Measurements from ENCODE around the gene CECR2. TPM values are rescaled to one million over a fixed set of nuclear protein-coding genes. Genes with fewer than 3 reads are reported as not detected.
A peak's percentile ranks its signal among the peaks of the same experiment; 100 is the strongest.
"Not testable (repeated sequence)": the region's sequence is repeated elsewhere in the genome, so short reads cannot be mapped to it uniquely, and the experiment has no call there.

Gene CECR2
- polyA plus RNA-seq, 3 donors, result 14.1 to 21.4 (median 14.3) TPM

GRCh38 chr22:17541476-17541875 lies 172.2 kb downstream of the CECR2 start:
- no peak for DNase-seq (ENCODE audit: extremely low read depth in 1 of 11, low read depth in 9 of 11, low spot score in 4 of 11)

GRCh38 chr22:17542452-17542851 lies 173.2 kb downstream of the CECR2 start:
- no peak for DNase-seq (ENCODE audit: extremely low read depth in 1 of 11, low read depth in 9 of 11, low spot score in 4 of 11)

DNA sequence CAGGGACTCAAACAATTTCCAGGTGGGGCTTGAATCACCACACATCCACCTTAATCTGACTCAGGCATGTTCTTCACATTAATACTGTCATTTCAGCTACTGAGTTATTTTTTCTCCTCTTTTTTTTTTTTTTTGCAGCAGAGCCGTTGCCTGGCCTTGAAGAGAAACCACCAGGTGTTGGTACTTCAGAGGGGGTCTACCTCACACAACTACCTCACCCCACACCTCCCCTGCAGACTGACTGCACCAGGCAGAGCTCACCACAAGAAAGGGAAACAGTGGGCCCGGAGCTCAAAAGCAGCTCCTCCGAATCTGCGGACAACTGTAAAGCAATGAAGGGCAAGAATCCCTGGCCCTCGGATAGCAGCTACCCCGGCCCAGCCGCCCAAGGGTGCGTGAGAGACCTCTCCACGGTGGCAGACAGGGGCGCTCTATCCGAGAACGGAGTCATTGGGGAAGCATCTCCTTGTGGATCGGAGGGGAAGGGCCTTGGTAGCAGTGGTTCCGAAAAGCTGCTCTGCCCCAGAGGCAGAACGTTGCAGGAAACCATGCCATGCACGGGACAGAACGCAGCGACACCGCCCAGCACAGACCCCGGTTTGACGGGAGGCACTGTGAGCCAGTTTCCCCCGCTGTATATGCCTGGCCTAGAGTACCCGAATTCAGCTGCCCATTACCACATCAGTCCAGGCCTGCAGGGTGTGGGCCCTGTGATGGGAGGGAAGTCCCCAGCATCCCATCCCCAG lies 178.9 kb downstream of the CECR2 start:
- DNase-seq (ENCODE audit: extremely low read depth in 1 of 11, low read depth in 9 of 11, low spot score in 4 of 11), result no peak

DNA sequence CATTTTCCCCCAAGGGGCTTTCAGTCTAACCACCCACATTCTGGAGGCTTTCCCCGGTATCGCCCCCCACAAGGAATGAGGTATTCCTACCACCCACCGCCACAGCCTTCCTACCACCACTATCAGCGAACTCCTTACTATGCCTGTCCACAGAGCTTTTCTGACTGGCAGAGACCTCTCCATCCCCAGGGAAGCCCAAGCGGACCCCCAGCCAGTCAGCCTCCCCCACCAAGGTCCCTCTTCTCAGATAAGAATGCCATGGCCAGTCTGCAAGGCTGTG lies 179.4 kb downstream of the CECR2 start:
- DNase-seq (ENCODE audit: extremely low read depth in 1 of 11, low read depth in 9 of 11, low spot score in 4 of 11), result no peak

DNA sequence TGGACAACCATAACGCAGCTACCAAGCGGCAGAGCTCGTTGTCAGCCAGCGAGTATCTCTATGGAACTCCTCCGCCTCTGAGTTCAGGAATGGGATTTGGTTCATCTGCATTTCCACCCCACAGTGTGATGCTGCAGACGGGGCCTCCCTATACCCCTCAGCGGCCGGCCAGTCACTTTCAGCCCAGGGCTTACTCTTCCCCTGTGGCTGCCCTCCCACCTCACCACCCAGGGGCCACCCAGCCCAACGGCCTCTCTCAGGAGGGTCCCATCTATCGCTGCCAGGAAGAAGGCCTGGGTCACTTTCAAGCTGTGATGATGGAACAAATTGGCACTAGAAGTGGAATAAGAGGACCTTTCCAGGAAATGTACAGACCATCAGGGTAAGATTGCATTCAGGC lies 179.9 kb downstream of the CECR2 start:
- DNase-seq (ENCODE audit: extremely low read depth in 1 of 11, low read depth in 9 of 11, low spot score in 4 of 11), result no peak

DNA sequence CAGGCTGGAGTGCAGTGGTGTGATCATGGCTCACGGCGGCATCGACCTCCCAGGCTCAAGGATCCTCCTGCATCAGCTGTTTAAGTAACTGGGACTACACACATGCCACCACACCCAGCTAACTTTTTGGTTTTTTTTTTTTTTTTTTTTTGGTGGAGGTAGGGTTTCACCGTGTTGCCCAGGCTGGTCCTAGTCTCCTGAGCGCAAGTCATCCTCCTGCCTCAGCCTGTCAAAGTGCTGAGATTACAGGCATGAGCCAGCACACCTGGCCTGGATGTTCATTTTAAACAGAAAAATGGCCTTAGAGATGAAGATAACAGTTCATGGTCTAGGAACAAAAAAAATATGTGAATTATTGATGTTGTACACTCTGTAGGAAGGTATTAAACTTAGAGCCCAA lies 180.4 kb downstream of the CECR2 start:
- DNase-seq (ENCODE audit: extremely low read depth in 1 of 11, low read depth in 9 of 11, low spot score in 4 of 11), result no peak

DNA sequence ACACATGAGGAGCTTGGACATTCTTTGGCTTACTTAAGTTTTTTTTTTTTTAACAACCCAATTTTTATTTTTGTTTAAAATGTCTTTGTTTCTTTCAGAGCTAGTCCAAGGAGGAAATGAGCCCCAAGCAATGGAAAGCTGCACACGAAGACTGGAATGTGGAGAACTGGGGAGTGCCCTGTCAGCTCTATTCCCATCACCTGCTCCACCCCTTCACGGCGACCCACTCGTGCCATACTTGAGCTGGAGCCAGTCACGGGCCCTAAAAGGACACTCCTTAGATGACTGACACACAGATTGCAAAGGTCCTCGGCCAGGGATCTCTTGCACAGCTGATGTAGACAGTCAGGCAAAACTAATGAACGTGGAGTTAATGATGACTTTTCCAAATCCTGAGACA lies 183.5 kb downstream of the CECR2 start:
- no peak for DNase-seq (ENCODE audit: extremely low read depth in 1 of 11, low read depth in 9 of 11, low spot score in 4 of 11)

DNA sequence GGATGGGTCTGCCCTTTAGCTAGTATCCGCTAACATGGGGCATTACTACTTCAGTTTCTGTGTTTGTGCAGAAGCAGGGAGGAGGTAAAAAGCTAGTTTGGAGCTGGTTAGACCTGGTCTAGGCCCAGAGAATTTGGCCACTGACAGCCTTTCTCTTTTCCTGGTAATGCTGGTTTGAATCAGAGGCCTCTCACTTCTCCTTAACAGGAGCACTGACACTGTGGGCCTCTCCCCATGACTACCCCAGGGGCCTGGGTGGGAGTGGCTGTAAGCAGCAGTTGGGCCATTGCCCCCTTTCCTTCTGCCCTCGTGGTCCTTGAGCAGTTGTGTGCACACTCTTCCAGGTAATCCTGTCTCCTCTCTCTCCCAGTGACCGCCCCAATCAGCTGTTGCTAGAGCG lies 185.6 kb downstream of the CECR2 start:
- DNase-seq (ENCODE audit: extremely low read depth in 1 of 11, low read depth in 9 of 11, low spot score in 4 of 11), result no peak

DNA sequence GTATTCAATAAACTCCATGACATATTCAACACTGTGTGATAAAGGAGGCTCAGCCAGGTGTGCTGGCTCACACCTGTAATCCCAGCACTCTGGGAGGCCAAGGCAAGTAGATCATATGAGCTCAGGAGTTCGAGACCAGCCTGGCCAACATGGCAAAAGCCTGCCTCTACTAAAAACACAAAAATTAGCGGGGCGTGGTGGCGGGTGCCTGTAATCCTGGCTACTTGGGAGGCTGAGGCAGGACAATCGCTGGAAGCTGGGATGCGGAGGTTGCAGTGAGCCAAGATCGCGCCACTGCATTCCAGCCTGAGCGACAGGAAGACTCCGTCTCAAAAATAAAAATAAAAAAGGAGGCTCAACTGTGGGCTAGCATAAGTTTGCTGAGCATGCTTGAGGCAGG lies 189.9 kb downstream of the CECR2 start:
- DNase-seq (ENCODE audit: extremely low read depth in 1 of 11, low read depth in 9 of 11, low spot score in 4 of 11), result no peak

DNA sequence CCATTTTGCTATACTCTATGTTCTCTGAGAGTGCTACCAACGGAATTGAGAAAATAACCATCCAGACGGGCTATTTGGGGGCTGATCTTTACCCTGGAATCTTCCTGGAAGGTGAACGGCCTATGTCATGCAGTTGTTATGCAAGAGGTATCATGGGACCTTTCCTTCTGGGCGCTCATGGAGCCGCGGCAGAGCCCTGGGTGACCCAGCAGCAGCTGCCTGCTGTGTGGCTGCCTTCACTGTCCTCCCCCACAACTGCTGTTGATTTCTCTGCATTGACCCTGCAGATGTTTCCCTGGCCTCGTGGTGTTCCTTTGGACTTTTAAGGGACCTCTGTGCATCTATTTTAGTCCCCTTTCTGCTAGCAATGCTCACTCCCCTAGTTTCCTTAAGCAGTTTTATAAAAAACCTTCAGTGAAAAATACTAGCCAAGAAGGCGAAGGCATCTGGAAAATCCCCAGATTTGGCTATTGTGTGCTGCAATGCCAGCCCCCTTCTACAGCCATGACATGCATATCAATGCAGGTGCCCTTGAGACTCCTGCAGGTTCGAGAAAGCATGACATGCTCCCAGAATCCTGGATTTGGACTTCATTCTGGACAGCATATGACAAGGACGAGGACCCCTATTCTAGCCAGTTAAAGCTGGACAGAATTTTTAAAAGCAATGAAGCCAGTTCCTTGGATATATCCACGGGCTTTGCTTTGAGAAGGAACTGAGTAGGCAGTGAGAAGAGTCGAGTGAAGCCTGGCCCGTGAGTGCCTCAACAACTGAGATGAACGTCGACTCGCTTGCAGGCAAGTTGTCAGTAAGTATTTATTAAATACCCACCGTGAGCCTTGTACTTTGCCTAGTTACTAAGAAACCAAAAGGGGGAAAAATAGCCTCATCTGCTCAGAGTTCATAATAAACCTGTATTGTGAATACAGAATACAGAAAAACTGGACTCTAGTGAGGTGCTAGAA lies 193.9 kb downstream of the CECR2 start, which contains the start of gene SLC25A18:
TSS of gene SLC25A18 (plus strand) at position 593 of the 965 bp plus-strand sequence. CDS start 16,447 bp downstream, outside the sequence.
- DNase-seq (ENCODE audit: extremely low read depth in 1 of 11, low read depth in 9 of 11, low spot score in 4 of 11), result peak in 2 of 11 donors; percentile 31 to 46

GRCh38 chr22:17563936-17564391 lies 194.7 kb downstream of the CECR2 start:
- DNase-seq (ENCODE audit: extremely low read depth in 1 of 11, low read depth in 9 of 11, low spot score in 4 of 11), result no peak

DNA sequence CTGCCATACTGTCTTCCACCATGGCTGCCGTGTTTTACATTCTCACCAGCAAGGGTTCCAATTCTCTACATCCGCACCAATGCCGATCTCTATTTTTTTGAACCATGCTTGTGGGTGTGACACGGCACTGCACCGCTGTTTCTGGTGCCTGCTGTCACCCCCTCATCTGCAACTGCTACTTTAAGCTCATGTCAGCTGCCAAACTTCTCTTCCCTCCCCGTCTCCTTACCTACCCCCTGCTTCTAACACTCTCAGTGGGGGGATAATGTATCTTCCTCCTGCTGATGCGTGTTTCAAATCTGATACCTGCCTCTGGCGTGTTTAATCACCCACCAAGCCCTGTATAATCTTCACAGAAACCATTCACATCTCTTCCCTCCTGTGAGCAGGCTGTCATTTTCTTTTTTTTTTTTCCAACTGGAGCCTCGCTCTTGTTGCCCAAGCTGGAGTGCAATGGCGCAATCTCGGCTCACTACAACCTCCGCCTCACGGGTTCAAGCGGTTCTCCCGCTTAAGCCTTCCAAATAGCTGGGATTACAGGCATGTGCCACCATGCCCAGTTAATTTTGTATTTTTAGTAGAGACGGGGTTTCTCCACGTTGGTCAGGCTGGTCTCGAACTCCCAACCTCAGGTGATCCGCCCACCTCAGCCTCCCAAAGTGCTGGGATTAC lies 196.9 kb downstream of the CECR2 start:
- not testable (repeated sequence) for DNase-seq (ENCODE audit: extremely low read depth in 1 of 11, low read depth in 9 of 11, low spot score in 4 of 11)

DNA sequence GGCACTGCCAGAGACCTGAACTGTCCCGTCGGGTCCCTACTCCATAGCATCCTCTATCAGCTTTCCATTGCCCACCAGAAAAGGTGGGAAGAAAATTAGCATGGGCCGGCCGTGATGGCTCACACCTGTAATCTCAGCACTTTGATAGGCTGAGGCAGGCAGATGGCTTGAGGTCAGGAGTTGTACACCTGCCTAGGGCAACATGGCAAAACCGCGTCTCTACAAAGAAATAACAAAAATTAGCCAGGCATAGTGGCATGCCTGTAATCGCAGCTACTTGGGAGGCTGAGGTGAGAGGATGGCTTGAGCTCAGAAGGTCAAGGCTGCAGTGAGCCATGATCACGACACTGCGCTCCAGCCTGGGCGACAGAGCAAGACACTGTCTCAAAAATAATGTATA lies 197.5 kb downstream of the CECR2 start:
- no peak for DNase-seq (ENCODE audit: extremely low read depth in 1 of 11, low read depth in 9 of 11, low spot score in 4 of 11)

DNA sequence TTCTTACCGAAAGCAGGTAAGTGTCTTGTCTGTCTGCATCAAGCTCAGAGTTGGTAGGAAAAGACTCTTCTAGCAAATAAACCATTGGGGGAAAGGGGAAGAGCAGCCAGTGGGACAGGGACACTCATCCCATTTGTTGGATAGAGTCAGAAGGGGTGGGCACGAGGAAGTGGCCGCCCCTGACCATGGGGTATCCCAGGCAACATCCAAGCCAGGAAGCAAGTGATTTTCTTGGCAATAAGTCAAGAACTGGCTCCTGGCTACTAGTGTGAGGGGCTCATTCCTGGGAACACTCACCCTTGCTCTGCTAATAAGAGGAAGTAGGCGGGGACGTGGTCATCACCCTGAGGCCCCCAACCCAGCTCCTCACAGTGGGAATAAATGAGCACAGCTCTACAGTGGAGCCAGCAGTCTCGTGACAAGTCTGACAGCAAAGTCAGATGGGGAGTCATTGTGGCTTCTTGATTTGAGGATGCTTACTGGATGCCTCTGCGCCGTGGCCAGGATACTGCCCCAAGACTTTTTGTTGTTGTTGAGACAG lies 200.8 kb downstream of the CECR2 start:
- DNase-seq (ENCODE audit: extremely low read depth in 1 of 11, low read depth in 9 of 11, low spot score in 4 of 11), result peak in 3 of 11 donors; percentile 28 to 51 (median 28)

GRCh38 chr22:17570851-17571631 lies 201.8 kb downstream of the CECR2 start:
- peak in 4 of 11 donors; percentile 35 to 58 (median 40) for DNase-seq (ENCODE audit: extremely low read depth in 1 of 11, low read depth in 9 of 11, low spot score in 4 of 11)

DNA sequence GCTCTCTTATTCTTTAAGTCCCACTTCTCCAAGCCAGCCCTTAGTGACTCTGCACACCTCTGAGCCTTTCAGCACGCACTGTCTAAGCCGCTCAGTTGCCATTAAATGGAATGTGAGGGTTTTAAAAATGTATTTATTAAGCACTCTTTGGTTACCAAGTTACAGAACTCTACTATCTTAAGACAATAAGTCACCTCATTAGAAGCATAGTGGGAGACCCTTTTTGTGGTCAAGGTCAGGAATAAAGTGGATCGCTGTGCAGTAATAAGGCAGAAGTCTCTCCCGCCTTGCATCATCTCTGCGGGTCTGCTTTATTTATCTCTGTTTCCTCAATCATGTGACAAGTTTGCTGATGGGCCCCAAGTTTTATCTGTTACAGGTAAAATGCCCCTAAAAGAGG lies 205.9 kb downstream of the CECR2 start:
- no peak for DNase-seq (ENCODE audit: extremely low read depth in 1 of 11, low read depth in 9 of 11, low spot score in 4 of 11)

GRCh38 chr22:17575681-17576080 lies 206.4 kb downstream of the CECR2 start:
- DNase-seq (ENCODE audit: extremely low read depth in 1 of 11, low read depth in 9 of 11, low spot score in 4 of 11), result no peak

DNA sequence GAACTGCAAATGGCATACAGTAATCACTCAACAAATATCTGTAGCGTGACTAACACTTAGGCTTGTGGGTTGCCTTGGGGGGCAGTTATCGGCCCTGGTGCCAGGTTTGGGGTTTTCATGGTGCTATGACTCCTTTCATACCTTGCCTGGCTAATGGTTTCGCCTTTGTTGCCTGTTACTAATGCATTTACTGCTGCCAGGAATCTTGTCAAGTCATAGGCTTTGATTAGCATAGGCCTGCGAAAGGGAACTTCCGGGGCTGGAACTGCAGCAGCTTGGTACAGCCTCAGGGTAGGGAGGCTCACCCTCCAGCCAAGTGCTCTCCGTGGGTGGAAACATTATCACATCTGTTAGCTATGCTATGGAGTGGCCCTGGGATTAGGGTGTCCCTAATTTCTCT lies 207.2 kb downstream of the CECR2 start:
- DNase-seq (ENCODE audit: extremely low read depth in 1 of 11, low read depth in 9 of 11, low spot score in 4 of 11), result no peak

Measured in renal cortex interstitium (tissue), 11 donors.